ENCODE results near the gene SMARCAL1.

Gene SMARCAL1

DNA sequence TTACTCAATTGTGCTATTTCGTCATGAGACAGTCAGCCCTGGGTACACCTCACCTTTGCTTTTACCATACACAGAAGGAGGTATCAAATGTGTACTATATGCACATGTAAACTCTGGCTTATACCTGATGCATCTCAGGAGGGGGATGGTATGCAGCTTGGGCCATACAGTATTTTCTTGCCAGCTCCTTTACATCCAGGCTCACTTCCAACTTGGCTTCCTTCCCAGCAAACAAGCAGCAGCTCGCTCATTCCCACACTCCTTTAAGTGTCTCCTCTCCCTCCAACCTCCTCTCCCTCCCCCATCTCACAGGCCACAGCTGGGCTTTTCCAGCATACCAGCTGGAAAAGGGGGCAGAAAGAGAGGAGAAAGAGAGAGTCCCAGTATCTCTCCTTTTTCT is 49.6 kb upstream of the SMARCAL1 start (continued):
- TF ChIP-seq, protein P1, sequence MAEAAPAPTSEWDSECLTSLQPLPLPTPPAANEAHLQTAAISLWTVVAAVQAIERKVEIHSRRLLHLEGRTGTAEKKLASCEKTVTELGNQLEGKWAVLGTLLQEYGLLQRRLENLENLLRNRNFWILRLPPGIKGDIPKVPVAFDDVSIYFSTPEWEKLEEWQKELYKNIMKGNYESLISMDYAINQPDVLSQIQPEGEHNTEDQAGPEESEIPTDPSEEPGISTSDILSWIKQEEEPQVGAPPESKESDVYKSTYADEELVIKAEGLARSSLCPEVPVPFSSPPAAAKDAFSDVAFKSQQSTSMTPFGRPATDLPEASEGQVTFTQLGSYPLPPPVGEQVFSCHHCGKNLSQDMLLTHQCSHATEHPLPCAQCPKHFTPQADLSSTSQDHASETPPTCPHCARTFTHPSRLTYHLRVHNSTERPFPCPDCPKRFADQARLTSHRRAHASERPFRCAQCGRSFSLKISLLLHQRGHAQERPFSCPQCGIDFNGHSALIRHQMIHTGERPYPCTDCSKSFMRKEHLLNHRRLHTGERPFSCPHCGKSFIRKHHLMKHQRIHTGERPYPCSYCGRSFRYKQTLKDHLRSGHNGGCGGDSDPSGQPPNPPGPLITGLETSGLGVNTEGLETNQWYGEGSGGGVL (tag by site-specific recombination; IDR thresholded peaks at IDR 0.05) = peak; percentile 88
- TF ChIP-seq EGR2 (tag by site-specific recombination; IDR thresholded peaks at IDR 0.05; ENCODE audit: low read depth) (peak; percentile 27; the same call in 1 of the 2 replicates), AEBP2 (tag by site-specific recombination; IDR thresholded peaks at IDR 0.05; ENCODE audit: borderline replicate concordance) (no peak), SCRT1 (tag by site-specific recombination; IDR thresholded peaks at IDR 0.05; ENCODE audit: borderline replicate concordance) (0 out of 2 replicates have a peak, but pooled peaks have one; percentile 17), PRDM1 (tag by site-specific recombination; IDR thresholded peaks at IDR 0.05) (peak; percentile 69), ZNF664 (tag by site-specific recombination; IDR thresholded peaks at IDR 0.05) (peak; percentile 78)

- H3K4me1 ChIP-seq (ENCODE audit: control insufficient read depth, insufficient read depth, low read length) = peaks cover 3% of the 10 kb centered on the region; the same call in 1 of the 2 replicates
- CTCF ChIA-PET = interaction anchor here (1.2 to 1.5 kb wide), 3 partner anchors 10 to 41 kb away, joined by 3 to 4 read pairs (median 4); partner anchors contain the start of gene MARCHF4
- no peak overlapping the region for H3K27ac ChIP-seq (ENCODE audit: extremely low read depth, low read depth, low read length)
- H3K4me3 ChIP-seq (ENCODE audit: low read depth, low read length) = no peak overlapping the region
- H3K36me3 ChIP-seq (ENCODE audit: control insufficient read depth in 2 of 2, insufficient read depth in 1 of 2, low read length in 2 of 2) = no peaks in the 10 kb centered on the region
- POLR2A ChIA-PET = interaction anchor here (0.6 kb wide), 1 partner anchor 17 kb away, joined by 5 read pairs; no protein-coding TSS in a partner anchor
- TF ChIP-seq ZXDB (tag by site-specific recombination; IDR thresholded peaks at IDR 0.05) (no peak), HIC1 (tag by site-specific recombination; IDR thresholded peaks at IDR 0.05) (no peak), ZNF654 (tag by site-specific recombination; IDR thresholded peaks at IDR 0.05; ENCODE audit: low read depth) (no peak), ZNF221 (tag by site-specific recombination; IDR thresholded peaks at IDR 0.05; ENCODE audit: borderline replicate concordance) (no peak), ZNF621 (tag by site-specific recombination; IDR thresholded peaks at IDR 0.05) (no peak), MEIS1 (CRISPR knock-in tag; IDR thresholded peaks at IDR 0.05; ENCODE audit: borderline replicate concordance) (no peak)
- TF ChIP-seq, protein P2, sequence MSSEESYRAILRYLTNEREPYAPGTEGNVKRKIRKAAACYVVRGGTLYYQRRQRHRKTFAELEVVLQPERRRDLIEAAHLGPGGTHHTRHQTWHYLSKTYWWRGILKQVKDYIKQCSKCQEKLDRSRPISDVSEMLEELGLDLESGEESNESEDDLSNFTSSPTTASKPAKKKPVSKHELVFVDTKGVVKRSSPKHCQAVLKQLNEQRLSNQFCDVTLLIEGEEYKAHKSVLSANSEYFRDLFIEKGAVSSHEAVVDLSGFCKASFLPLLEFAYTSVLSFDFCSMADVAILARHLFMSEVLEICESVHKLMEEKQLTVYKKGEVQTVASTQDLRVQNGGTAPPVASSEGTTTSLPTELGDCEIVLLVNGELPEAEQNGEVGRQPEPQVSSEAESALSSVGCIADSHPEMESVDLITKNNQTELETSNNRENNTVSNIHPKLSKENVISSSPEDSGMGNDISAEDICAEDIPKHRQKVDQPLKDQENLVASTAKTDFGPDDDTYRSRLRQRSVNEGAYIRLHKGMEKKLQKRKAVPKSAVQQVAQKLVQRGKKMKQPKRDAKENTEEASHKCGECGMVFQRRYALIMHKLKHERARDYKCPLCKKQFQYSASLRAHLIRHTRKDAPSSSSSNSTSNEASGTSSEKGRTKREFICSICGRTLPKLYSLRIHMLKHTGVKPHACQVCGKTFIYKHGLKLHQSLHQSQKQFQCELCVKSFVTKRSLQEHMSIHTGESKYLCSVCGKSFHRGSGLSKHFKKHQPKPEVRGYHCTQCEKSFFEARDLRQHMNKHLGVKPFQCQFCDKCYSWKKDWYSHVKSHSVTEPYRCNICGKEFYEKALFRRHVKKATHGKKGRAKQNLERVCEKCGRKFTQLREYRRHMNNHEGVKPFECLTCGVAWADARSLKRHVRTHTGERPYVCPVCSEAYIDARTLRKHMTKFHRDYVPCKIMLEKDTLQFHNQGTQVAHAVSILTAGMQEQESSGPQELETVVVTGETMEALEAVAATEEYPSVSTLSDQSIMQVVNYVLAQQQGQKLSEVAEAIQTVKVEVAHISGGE (tag by site-specific recombination; conservative IDR thresholded peaks at IDR 0.05; ENCODE audit: low read depth) = no peak
- no peaks in the 10 kb centered on the region for H3K9me3 ChIP-seq (ENCODE audit: control insufficient read depth, insufficient read depth, low read depth, low read length)
Measured at GRCh38 chr2:216363221-216363620, 49.1 kb upstream of the SMARCAL1 start.

- no peaks in the 10 kb centered on the region for H3K36me3 ChIP-seq (ENCODE audit: control insufficient read depth in 2 of 2, insufficient read depth in 1 of 2, low read length in 2 of 2)
- H3K9me3 ChIP-seq (ENCODE audit: control insufficient read depth, insufficient read depth, low read depth, low read length) = no peaks in the 10 kb centered on the region
- ChIA-PET POLR2A (no interaction called here), CTCF (no interaction called here)
- H3K4me3 ChIP-seq (ENCODE audit: low read depth, low read length) = no peak overlapping the region
- H3K4me1 ChIP-seq (ENCODE audit: control insufficient read depth, insufficient read depth, low read length) = peaks cover 3% of the 10 kb centered on the region; the same call in 1 of the 2 replicates
- no peak overlapping the region for H3K27ac ChIP-seq (ENCODE audit: extremely low read depth, low read depth, low read length)
- TF ChIP-seq MEIS1 (CRISPR knock-in tag; IDR thresholded peaks at IDR 0.05; ENCODE audit: borderline replicate concordance) (no peak), ZNF843 (tag by site-specific recombination; IDR thresholded peaks at IDR 0.05) (no peak), ZNF132 (tag by site-specific recombination; IDR thresholded peaks at IDR 0.05; ENCODE audit: borderline replicate concordance) (no peak), ZNF596 (tag by site-specific recombination; IDR thresholded peaks at IDR 0.05) (no peak)
Measured at GRCh38 chr2:216365518-216365917, 46.8 kb upstream of the SMARCAL1 start.

Measured in HEK293 (cell line).